A673 (cell line): ENCODE data around the gene URB2. TPM values are rescaled to one million over a fixed set of nuclear protein-coding genes. Genes with fewer than 3 reads are reported as not detected.

Source experiments
- BruUV-seq: library from RNA; stranded (reverse); fragments of 400-500 nt; replicated peaks from 2 replicates; lab custom pipeline; 2021; lab: Mats Ljungman, UMichigan
- CTCF ChIA-PET: fragments of 300-600 bp; sonication (Branson Sonifier 250); formaldehyde crosslinking; loops from one replicate; lab custom pipeline; 2022; ENCODE audit warnings: antibody characterized with exemption; lab: Charles Lee
- POLR2A ChIA-PET: fragments of 300-600 bp; sonication (Branson Sonifier 250); formaldehyde crosslinking; loops from one replicate; lab custom pipeline; 2022; ENCODE audit warnings: antibody characterized with exemption; ENCODE audit not compliant: low non-redundant PET; lab: Charles Lee
- DNase-seq: peaks from one replicate; pipeline ENCODE4 v3.0.0-alpha.2; 2015; ENCODE audit warnings: low spot score
- H3K27ac ChIP-seq: fragments of 200-600 bp; sonication (generic); 2 replicates; pipeline ENCODE4 v1.5.1; 2016; ENCODE audit warnings: mixed run types, low read depth, mild to moderate bottlenecking, mixed read lengths, antibody characterized with exemption, low read length; ENCODE audit not compliant: poor library complexity, severe bottlenecking
- H3K27me3 ChIP-seq: fragments of 200-600 bp; sonication (generic); replicated peaks from 2 replicates; pipeline ENCODE4 v1.6.1; 2017; ENCODE audit warnings: mixed run types, low read depth, mild to moderate bottlenecking, mixed read lengths, antibody characterized with exemption, low read length; ENCODE audit not compliant: insufficient read depth, poor library complexity
- H3K36me3 ChIP-seq: fragments of 200-600 bp; sonication (generic); 2 replicates; pipeline ENCODE4 v1.6.1; 2016; ENCODE audit warnings: mixed run types, mild to moderate bottlenecking, mixed read lengths, antibody characterized with exemption, low read length; ENCODE audit not compliant: insufficient read depth, poor library complexity, severe bottlenecking
- H3K4me1 ChIP-seq: fragments of 200-600 bp; sonication (generic); 2 replicates; pipeline ENCODE4 v1.6.1; 2017; ENCODE audit warnings: mixed run types, mild to moderate bottlenecking, mixed read lengths, antibody characterized with exemption, low read length; ENCODE audit not compliant: insufficient read depth, poor library complexity, severe bottlenecking
- H3K4me3 ChIP-seq: fragments of 200-600 bp; sonication (generic); 2 replicates; pipeline ENCODE4 v1.5.1; 2016; ENCODE audit warnings: low read depth, mixed run types, mild to moderate bottlenecking, mixed read lengths, low read length; ENCODE audit not compliant: poor library complexity, severe bottlenecking
- H3K9me3 ChIP-seq: fragments of 200-600 bp; sonication (generic); 2 replicates; pipeline ENCODE4 v1.6.1; 2016; ENCODE audit warnings: mixed run types, low read depth, mild to moderate bottlenecking, mixed read lengths, antibody characterized with exemption, low read length; ENCODE audit not compliant: poor library complexity, severe bottlenecking
- EZH2 ChIP-seq: fragments of 200-600 bp; sonication (generic); IDR thresholded peaks from 2 replicates; pipeline ENCODE4 v1.6.1; 2017; ENCODE audit warnings: borderline replicate concordance, low read depth, mild to moderate bottlenecking, mixed read lengths, antibody characterized with exemption, low read length; ENCODE audit not compliant: poor library complexity, severe bottlenecking
- intact Hi-C: fragments of 100-400 bp; cut with micrococcal nuclease; formaldehyde crosslinking; loops from one replicate; pipeline ENCODE4 v1.10.0; 2022; ENCODE audit not compliant: unreplicated experiment
- total RNA-seq: library from RNA; stranded (reverse); gene quantifications from 2 replicates; pipeline ENCODE4 v1.2.3, GENCODE V29; 2021
- TF ChIP-seq, protein P1 (sequence below): fragments of 300-800, 200-600 bp; sonication (generic); conservative IDR thresholded peaks from 2 replicates; pipeline ENCODE4 v1.5.1; 2017; ENCODE audit warnings: low read depth, mild to moderate bottlenecking, antibody characterized with exemption, low read length, moderate library complexity, mixed read lengths

URB2 gene
- total RNA-seq, 1 experiment from 2014 or later, result 33.3 TPM

DNA sequence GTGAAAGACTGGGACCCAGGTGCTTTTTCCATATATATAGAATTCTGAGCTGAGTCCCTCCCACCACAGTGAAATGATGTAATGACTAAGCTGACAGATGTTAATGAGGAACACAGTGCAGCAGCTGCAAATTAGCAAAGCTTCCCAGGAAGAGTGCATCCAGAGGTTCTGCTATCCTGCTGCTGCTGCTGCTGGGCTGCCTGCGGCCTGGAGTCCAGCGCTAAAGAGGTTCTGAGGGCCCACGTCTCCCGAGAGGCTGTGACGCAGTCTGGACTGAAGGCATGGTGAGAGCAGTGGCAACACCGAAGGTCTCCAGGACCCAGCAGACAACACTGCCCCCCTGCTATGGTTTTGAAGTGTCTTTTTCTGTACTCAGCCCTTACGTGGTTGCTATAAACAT lies 63.9 kb downstream of the URB2 start:
- H3K9me3 ChIP-seq, result peaks cover 15% of the 10 kb centered on the region
- H3K36me3 ChIP-seq, result no peaks in the 10 kb centered on the region
- ChIA-PET POLR2A (no interaction called here), CTCF (no interaction called here)
- DNase-seq, result no peak
- no peak overlapping the region for H3K27ac ChIP-seq
- intact Hi-C loops, result no loop called here
- TF ChIP-seq EZH2, result no peak
- TF ChIP-seq, protein P1, sequence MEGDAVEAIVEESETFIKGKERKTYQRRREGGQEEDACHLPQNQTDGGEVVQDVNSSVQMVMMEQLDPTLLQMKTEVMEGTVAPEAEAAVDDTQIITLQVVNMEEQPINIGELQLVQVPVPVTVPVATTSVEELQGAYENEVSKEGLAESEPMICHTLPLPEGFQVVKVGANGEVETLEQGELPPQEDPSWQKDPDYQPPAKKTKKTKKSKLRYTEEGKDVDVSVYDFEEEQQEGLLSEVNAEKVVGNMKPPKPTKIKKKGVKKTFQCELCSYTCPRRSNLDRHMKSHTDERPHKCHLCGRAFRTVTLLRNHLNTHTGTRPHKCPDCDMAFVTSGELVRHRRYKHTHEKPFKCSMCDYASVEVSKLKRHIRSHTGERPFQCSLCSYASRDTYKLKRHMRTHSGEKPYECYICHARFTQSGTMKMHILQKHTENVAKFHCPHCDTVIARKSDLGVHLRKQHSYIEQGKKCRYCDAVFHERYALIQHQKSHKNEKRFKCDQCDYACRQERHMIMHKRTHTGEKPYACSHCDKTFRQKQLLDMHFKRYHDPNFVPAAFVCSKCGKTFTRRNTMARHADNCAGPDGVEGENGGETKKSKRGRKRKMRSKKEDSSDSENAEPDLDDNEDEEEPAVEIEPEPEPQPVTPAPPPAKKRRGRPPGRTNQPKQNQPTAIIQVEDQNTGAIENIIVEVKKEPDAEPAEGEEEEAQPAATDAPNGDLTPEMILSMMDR, result no peak
- no TSS peak for BruUV-seq
- no peak overlapping the region for H3K4me3 ChIP-seq
- H3K27me3 ChIP-seq, result no peaks in the 10 kb centered on the region
- peaks cover 33% of the 10 kb centered on the region for H3K4me1 ChIP-seq

DNA sequence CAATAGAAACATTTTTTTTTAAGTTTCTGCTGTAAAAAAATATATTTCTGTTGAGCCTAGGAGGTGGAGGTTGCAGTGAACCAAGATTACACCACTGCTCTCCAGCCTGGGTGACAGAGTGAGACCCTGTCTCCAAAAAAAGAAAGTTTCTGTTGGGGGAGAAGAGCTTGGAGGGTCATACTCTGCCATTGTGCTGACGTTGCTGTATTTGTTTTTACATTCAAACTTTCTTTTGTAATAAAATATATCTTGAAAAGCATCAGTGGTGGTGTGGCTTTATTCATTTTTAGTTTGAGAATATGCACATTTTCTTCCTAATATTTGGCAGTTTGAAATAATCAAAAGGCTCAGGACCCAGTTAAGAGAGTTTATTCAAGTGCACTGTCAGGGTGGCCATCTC lies 64.6 kb downstream of the URB2 start:
- no peak overlapping the region for H3K4me3 ChIP-seq
- no peak overlapping the region for H3K27ac ChIP-seq
- intact Hi-C loops, result no loop called here
- peaks cover 41% of the 10 kb centered on the region for H3K4me1 ChIP-seq
- BruUV-seq, result no TSS peak
- ChIA-PET CTCF (no interaction called here), POLR2A (no interaction called here)
- DNase-seq, result no peak
- H3K9me3 ChIP-seq, result peaks cover 8% of the 10 kb centered on the region
- no peak for TF ChIP-seq EZH2
- TF ChIP-seq, protein P1, result no peak
- H3K36me3 ChIP-seq, result no peaks in the 10 kb centered on the region
- H3K27me3 ChIP-seq, result no peaks in the 10 kb centered on the region

DNA sequence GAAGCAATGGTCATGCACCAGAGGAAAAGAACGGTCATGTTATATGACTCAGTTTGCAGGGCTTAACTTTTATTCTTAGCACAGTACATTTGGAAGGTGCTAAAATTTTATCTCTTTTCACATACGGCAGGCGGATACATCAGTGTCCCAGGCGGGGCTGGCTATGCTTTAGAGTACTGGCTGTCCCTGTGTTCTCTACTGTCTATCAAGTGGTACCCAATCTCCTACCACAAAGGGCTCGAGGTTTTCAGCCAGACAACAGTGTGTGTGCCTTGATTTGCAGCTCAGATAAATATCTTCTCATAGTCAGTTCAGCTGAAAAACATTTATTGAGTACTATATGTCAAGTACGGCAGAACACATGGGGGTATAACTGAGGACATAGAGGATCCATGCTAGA lies 65.3 kb downstream of the URB2 start:
- no peak for TF ChIP-seq EZH2
- TF ChIP-seq, protein P1, result no peak
- CTCF ChIA-PET, result no interaction called here
- H3K4me1 ChIP-seq, result peaks cover 47% of the 10 kb centered on the region
- no peaks in the 10 kb centered on the region for H3K36me3 ChIP-seq
- peaks cover under 1% of the 10 kb centered on the region for H3K9me3 ChIP-seq
- H3K27ac ChIP-seq, result no peak overlapping the region
- no peak for DNase-seq
- H3K27me3 ChIP-seq, result no peaks in the 10 kb centered on the region
- BruUV-seq, result no TSS peak
- POLR2A ChIA-PET, result no interaction called here
- intact Hi-C loops, result no loop called here
- H3K4me3 ChIP-seq, result no peak overlapping the region
